A172 (cell line): ENCODE data around the gene LRP1B. TPM values are rescaled to one million over a fixed set of nuclear protein-coding genes. Genes with fewer than 3 reads are reported as not detected.

Source experiments
- DNase-seq: peaks from one replicate; pipeline ENCODE4 v3.0.0-alpha.2; 2015; ENCODE audit warnings: low spot score
- total RNA-seq: library from RNA; depleted of rRNA; stranded (reverse); fragments of >200 nt; shearing (Covaris generic); gene quantifications from 2 replicates; pipeline ENCODE4 v1.2.3, GENCODE V29; 2014

Gene LRP1B
- total RNA-seq, 1 experiment from 2014 or later: 0.03 TPM

GRCh38 chr2:141770530-141770929 lies 360.3 kb downstream of the LRP1B start:
- no peak for DNase-seq

- DNase-seq: no peak
These were observed 363.1 kb downstream of the LRP1B start for GRCh38 chr2:141767691-141768090.

- DNase-seq: peak; percentile 87
These were observed 363.8 kb downstream of the LRP1B start for GRCh38 chr2:141767051-141767450.

GRCh38 chr2:141766225-141766624 lies 364.6 kb downstream of the LRP1B start:
- DNase-seq: no peak

- no peak for DNase-seq
These were observed 382.2 kb downstream of the LRP1B start for GRCh38 chr2:141748616-141749015.

GRCh38 chr2:141741652-141742051 lies 389.2 kb downstream of the LRP1B start:
- no peak for DNase-seq

- DNase-seq: no peak
These were observed 393.1 kb downstream of the LRP1B start for GRCh38 chr2:141737492-141738255.

- DNase-seq: no peak
These were observed 394.4 kb downstream of the LRP1B start for GRCh38 chr2:141736466-141736865.

GRCh38 chr2:141728886-141729285 lies 401.9 kb downstream of the LRP1B start:
- no peak for DNase-seq

GRCh38 chr2:141728142-141728541 lies 402.7 kb downstream of the LRP1B start:
- DNase-seq: no peak

GRCh38 chr2:141724426-141724825 lies 406.4 kb downstream of the LRP1B start:
- DNase-seq: no peak

GRCh38 chr2:141723814-141724213 lies 407.0 kb downstream of the LRP1B start:
- no peak for DNase-seq

GRCh38 chr2:141720476-141720875 lies 410.3 kb downstream of the LRP1B start:
- DNase-seq: no peak

- no peak for DNase-seq
These were observed 416.3 kb downstream of the LRP1B start for GRCh38 chr2:141714496-141714895.

GRCh38 chr2:141711627-141712026 lies 419.2 kb downstream of the LRP1B start:
- DNase-seq: no peak

GRCh38 chr2:141710589-141711239 lies 420.1 kb downstream of the LRP1B start:
- DNase-seq: no peak

GRCh38 chr2:141709756-141710155 lies 421.1 kb downstream of the LRP1B start:
- DNase-seq: no peak

- DNase-seq: no peak
These were observed 423.3 kb downstream of the LRP1B start for GRCh38 chr2:141707486-141707885.

- no peak for DNase-seq
These were observed 426.3 kb downstream of the LRP1B start for GRCh38 chr2:141704541-141704940.

- DNase-seq: no peak
These were observed 427.3 kb downstream of the LRP1B start for GRCh38 chr2:141703501-141703900.

GRCh38 chr2:141701618-141702017 lies 429.2 kb downstream of the LRP1B start:
- DNase-seq: no peak

GRCh38 chr2:141699573-141699972 lies 431.2 kb downstream of the LRP1B start:
- DNase-seq: no peak

- no peak for DNase-seq
These were observed 432.3 kb downstream of the LRP1B start for GRCh38 chr2:141698500-141698899.
